HG03095 (cell line): Measurements from ENCODE around the gene DCUN1D2.
"Not testable (repeated sequence)": the region's sequence is repeated elsewhere in the genome, so short reads cannot be mapped to it uniquely, and the experiment has no call there.

Source experiments
- ATAC-seq: cut with Tn5 transposase; IDR thresholded peaks from one replicate; pipeline ENCODE4 v1.9.1; 2021; ENCODE audit warnings: moderate library complexity; ENCODE audit not compliant: unreplicated experiment

Gene DCUN1D2

GRCh38 chr13:113449693-113450347 lies 40.7 kb downstream of the DCUN1D2 start:
- no peak for ATAC-seq

- ATAC-seq: peak; percentile 41
These were observed 41.4 kb downstream of the DCUN1D2 start for GRCh38 chr13:113448885-113449692.

GRCh38 chr13:113448545-113448884 lies 42.0 kb downstream of the DCUN1D2 start:
- ATAC-seq: no peak

GRCh38 chr13:113447596-113447995 lies 42.9 kb downstream of the DCUN1D2 start:
- no peak for ATAC-seq

GRCh38 chr13:113446488-113446854 lies 44.0 kb downstream of the DCUN1D2 start:
- no peak for ATAC-seq

- peak; percentile 46 for ATAC-seq
These were observed 44.6 kb downstream of the DCUN1D2 start for GRCh38 chr13:113445791-113446487.

GRCh38 chr13:113443991-113444390 lies 46.5 kb downstream of the DCUN1D2 start:
- ATAC-seq: no peak

- no peak for ATAC-seq
These were observed 47.5 kb downstream of the DCUN1D2 start for GRCh38 chr13:113442985-113443362.

- no peak for ATAC-seq
These were observed 48.0 kb downstream of the DCUN1D2 start for GRCh38 chr13:113442354-113442984.

- no peak for ATAC-seq
These were observed 48.9 kb downstream of the DCUN1D2 start for GRCh38 chr13:113441661-113442060.

GRCh38 chr13:113437408-113438010 lies 53.0 kb downstream of the DCUN1D2 start:
- ATAC-seq: no peak

GRCh38 chr13:113436866-113437265 lies 53.6 kb downstream of the DCUN1D2 start:
- ATAC-seq: not testable (repeated sequence)

GRCh38 chr13:113435907-113436306 lies 54.6 kb downstream of the DCUN1D2 start:
- ATAC-seq: not testable (repeated sequence)

- ATAC-seq: no peak
These were observed 57.1 kb downstream of the DCUN1D2 start for GRCh38 chr13:113433391-113433916.

GRCh38 chr13:113432506-113433270 lies 57.8 kb downstream of the DCUN1D2 start:
- ATAC-seq: no peak

- no peak for ATAC-seq
These were observed 59.3 kb downstream of the DCUN1D2 start for GRCh38 chr13:113431171-113431570.

GRCh38 chr13:113430378-113431110 lies 60.0 kb downstream of the DCUN1D2 start:
- no peak for ATAC-seq

- ATAC-seq: no peak
These were observed 60.9 kb downstream of the DCUN1D2 start for GRCh38 chr13:113429608-113429985.

- ATAC-seq: no peak
These were observed 61.5 kb downstream of the DCUN1D2 start for GRCh38 chr13:113428871-113429607.
